Measurements from ENCODE around the gene SUSD6. TPM values are rescaled to one million over a fixed set of nuclear protein-coding genes. Genes with fewer than 3 reads are reported as not detected.
"Not testable (repeated sequence)": the region's sequence is repeated elsewhere in the genome, so short reads cannot be mapped to it uniquely, and the experiment has no call there.

The SUSD6 gene
- total RNA-seq, 4 donors from 2014 or later, result 33.8 to 125 (median 113) TPM

GRCh38 chr14:69593018-69593677 is 18.2 kb upstream of the SUSD6 start:
- no peaks in the 10 kb centered on the region for H3K27me3 ChIP-seq
- no peaks in the 10 kb centered on the region for H3K9me3 ChIP-seq
- no peaks in the 10 kb centered on the region for H3K4me1 ChIP-seq
- no peak for TF ChIP-seq CTCF (IDR thresholded peaks at IDR 0.05)
- no peak for TF ChIP-seq POLR2A (IDR thresholded peaks at IDR 0.05)
- H3K36me3 ChIP-seq, result no peaks in the 10 kb centered on the region
- no peak overlapping the region for H3K4me3 ChIP-seq
- no peak for DNase-seq
- no peak overlapping the region for H3K27ac ChIP-seq

GRCh38 chr14:69594846-69595245 is 16.6 kb upstream of the SUSD6 start:
- no peak for DNase-seq
- H3K4me3 ChIP-seq, result no peak overlapping the region
- H3K9me3 ChIP-seq, result no peaks in the 10 kb centered on the region
- no peaks in the 10 kb centered on the region for H3K4me1 ChIP-seq
- no peak for TF ChIP-seq CTCF (IDR thresholded peaks at IDR 0.05)
- no peak for TF ChIP-seq POLR2A (IDR thresholded peaks at IDR 0.05)
- no peaks in the 10 kb centered on the region for H3K27me3 ChIP-seq
- no peak overlapping the region for H3K27ac ChIP-seq
- H3K36me3 ChIP-seq, result no peaks in the 10 kb centered on the region

GRCh38 chr14:69595336-69595735 is 16.1 kb upstream of the SUSD6 start:
- Histone ChIP-seq H3K4me3 (no peak overlapping the region), H3K36me3 (no peaks in the 10 kb centered on the region), H3K4me1 (no peaks in the 10 kb centered on the region), H3K27ac (no peak overlapping the region), H3K9me3 (no peaks in the 10 kb centered on the region), H3K27me3 (no peaks in the 10 kb centered on the region)
- TF ChIP-seq POLR2A (IDR thresholded peaks at IDR 0.05) (no peak), CTCF (IDR thresholded peaks at IDR 0.05) (no peak)
- no peak for DNase-seq

GRCh38 chr14:69599431-69599830 is 12.0 kb upstream of the SUSD6 start:
- not testable (repeated sequence) for H3K36me3 ChIP-seq, H3K4me3 ChIP-seq, H3K4me1 ChIP-seq, H3K27me3 ChIP-seq, DNase-seq, H3K27ac ChIP-seq, H3K9me3 ChIP-seq

GRCh38 chr14:69600304-69600891 is 11.0 kb upstream of the SUSD6 start:
- H3K4me3 ChIP-seq, result no peak overlapping the region
- peaks cover 0 to 5% (median 2%) of the 10 kb centered on the region in 4 donors for H3K4me1 ChIP-seq
- no peaks in the 10 kb centered on the region for H3K36me3 ChIP-seq
- no peaks in the 10 kb centered on the region for H3K27me3 ChIP-seq
- no peak for DNase-seq
- no peak overlapping the region for H3K27ac ChIP-seq
- TF ChIP-seq POLR2A (IDR thresholded peaks at IDR 0.05) (no peak), CTCF (IDR thresholded peaks at IDR 0.05) (no peak)
- H3K9me3 ChIP-seq, result no peaks in the 10 kb centered on the region

GRCh38 chr14:69605738-69606137 is 5.7 kb upstream of the SUSD6 start:
- DNase-seq, result peak in 2 of 3 donors; percentile 70 to 71
- H3K36me3 ChIP-seq, result no peaks in the 10 kb centered on the region
- H3K27me3 ChIP-seq, result no peaks in the 10 kb centered on the region
- TF ChIP-seq CTCF (IDR thresholded peaks at IDR 0.05) (no peak), POLR2A (IDR thresholded peaks at IDR 0.05) (no peak)
- no peak overlapping the region for H3K4me3 ChIP-seq
- no peaks in the 10 kb centered on the region for H3K9me3 ChIP-seq
- peaks cover 0 to 33% (median 4%) of the 10 kb centered on the region in 4 donors for H3K4me1 ChIP-seq
- peak overlapping the region in 2 of 4 donors; percentile 69 to 84 for H3K27ac ChIP-seq
